ENCODE measurements around the gene INMT.
A peak's percentile ranks its signal among the peaks of the same experiment; 100 is the strongest.

INMT gene

GRCh38 chr7:30754315-30754877 lies 2.5 kb downstream of the INMT start:
- DNase-seq: no peak

- peak; percentile 71 for DNase-seq
These were observed 3.6 kb downstream of the INMT start for GRCh38 chr7:30755384-30756154.

GRCh38 chr7:30757342-30757692 lies 5.4 kb downstream of the INMT start:
- no peak for DNase-seq

GRCh38 chr7:30760514-30761213 lies 8.7 kb downstream of the INMT start:
- no peak for DNase-seq

- no peak for DNase-seq
These were observed 9.6 kb downstream of the INMT start for GRCh38 chr7:30761214-30762156.

GRCh38 chr7:30764030-30764975 lies 12.4 kb downstream of the INMT start:
- DNase-seq: peak; percentile 79

- no peak for DNase-seq
These were observed 13.5 kb downstream of the INMT start for GRCh38 chr7:30765408-30765807.

- DNase-seq: no peak
These were observed 18.9 kb downstream of the INMT start for GRCh38 chr7:30770845-30771173.

GRCh38 chr7:30771174-30771879 lies 19.4 kb downstream of the INMT start, which contains the start of gene MINDY4:
Gene MINDY4 (plus strand): TSS chr7:30771417. CDS start chr7:30771494, 77 bp downstream.
- peak; percentile 91 for DNase-seq

GRCh38 chr7:30771880-30772425 lies 20.0 kb downstream of the INMT start:
- DNase-seq: no peak

GRCh38 chr7:30772984-30773383 lies 21.0 kb downstream of the INMT start:
- DNase-seq: no peak

- no peak for DNase-seq
These were observed 24.1 kb downstream of the INMT start for GRCh38 chr7:30775992-30776391.

- no peak for DNase-seq
These were observed 25.0 kb downstream of the INMT start for GRCh38 chr7:30776971-30777370.

GRCh38 chr7:30778255-30779025 lies 26.5 kb downstream of the INMT start:
- peak; percentile 65 for DNase-seq

- no peak for DNase-seq
These were observed 27.6 kb downstream of the INMT start for GRCh38 chr7:30779574-30779973.

- DNase-seq: no peak
These were observed 29.0 kb downstream of the INMT start for GRCh38 chr7:30780941-30781340.

- DNase-seq: no peak
These were observed 30.8 kb downstream of the INMT start for GRCh38 chr7:30782690-30783089.

- no peak for DNase-seq
These were observed 33.9 kb downstream of the INMT start for GRCh38 chr7:30785786-30786185.

GRCh38 chr7:30787486-30787885 lies 35.6 kb downstream of the INMT start:
- no peak for DNase-seq

All from femur (tissue), 1 donor.